ENCODE measurements around the gene ZNF319. TPM values are rescaled to one million over a fixed set of nuclear protein-coding genes. Genes with fewer than 3 reads are reported as not detected.

The ZNF319 gene
- total and polyA plus RNA-seq, 4 experiments from 2014 or later: 2.3 to 20.5 (median 18.1) TPM

GRCh38 chr16:57994778-57995177 lies 5.7 kb downstream of the ZNF319 start:
- peaks cover 28 to 65% (median 44%) of the 10 kb centered on the region in 4 donors for H3K4me1 Mint-ChIP-seq
- intact Hi-C loops (cut with micrococcal nuclease): no loop called here
- Histone ChIP-seq H3K4me3 (ENCODE audit: low read length in 2 of 2) (no peak overlapping the region), H3K27me3 (ENCODE audit: insufficient read depth, low read length) (no peaks in the 10 kb centered on the region), H3K9me3 (ENCODE audit: control insufficient read depth in 1 of 2, low read length in 2 of 2) (no peaks in the 10 kb centered on the region), H3K27ac (ENCODE audit: low read depth, low read length) (peak overlapping the region; percentile 41), H3K4me1 (ENCODE audit: insufficient read depth, low read length) (peaks cover 69% of the 10 kb centered on the region), H3K36me3 (ENCODE audit: insufficient read depth, low read length) (peaks cover 19% of the 10 kb centered on the region)
- peak overlapping the region; percentile 41 to 89 (median 84) for H3K27ac Mint-ChIP-seq
- peak; percentile 26 to 62 (median 36) for DNase-seq
- peaks cover 0 to 3% (median 0%) of the 10 kb centered on the region in 8 donors for H3K9me3 Mint-ChIP-seq
- ChIA-PET CTCF (ENCODE audit: partially characterized antibody) (no interaction called here), POLR2A (ENCODE audit: partially characterized antibody) (interaction anchor here (1.3 kb wide), 1 partner anchor 135 kb away, joined by 4 read pairs; the partner anchor contains the start of gene CFAP20)
- H3K36me3 Mint-ChIP-seq: peaks cover 14 to 43% of the 10 kb centered on the region in 2 donors
- H3K4me3 Mint-ChIP-seq: peak overlapping the region in 7 of 8 donors; percentile 21 to 64 (median 46)
- no peaks in the 10 kb centered on the region for H3K27me3 Mint-ChIP-seq

DNA sequence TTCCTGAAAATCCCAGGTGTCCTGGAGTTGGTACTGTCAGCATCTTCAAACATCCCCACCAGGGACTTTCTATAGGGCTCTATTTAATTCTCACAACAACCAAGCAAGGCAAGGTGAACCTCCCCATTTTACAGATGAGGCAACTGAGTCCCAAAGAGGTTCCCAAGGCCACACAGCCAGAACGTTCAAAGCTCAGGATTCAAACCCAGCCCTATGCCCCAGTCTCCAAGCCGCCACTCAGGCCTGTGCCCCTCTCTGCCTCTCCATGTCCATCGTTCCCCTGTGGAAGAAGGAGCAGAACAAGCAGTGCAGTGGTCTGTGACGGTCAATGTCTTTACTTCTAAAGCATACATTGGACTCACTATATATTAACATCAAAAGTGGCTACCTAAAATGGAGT lies 6.1 kb downstream of the ZNF319 start:
- CTCF ChIA-PET (ENCODE audit: partially characterized antibody): no interaction called here
- Mint-ChIP-seq H3K4me1 (peaks cover 27 to 64% (median 42%) of the 10 kb centered on the region in 4 donors), H3K4me3 (peak overlapping the region in 3 of 8 donors; percentile 21 to 64 (median 50)), H3K27me3 (no peaks in the 10 kb centered on the region), H3K36me3 (peaks cover 14 to 41% of the 10 kb centered on the region in 2 donors), H3K9me3 (peaks cover 0 to 3% (median 0%) of the 10 kb centered on the region in 8 donors), H3K27ac (peak overlapping the region; percentile 41 to 89 (median 84))
- H3K36me3 ChIP-seq (ENCODE audit: insufficient read depth, low read length): peaks cover 19% of the 10 kb centered on the region
- intact Hi-C loops (cut with micrococcal nuclease): no loop called here
- no peak for DNase-seq
- peak overlapping the region; percentile 41 for H3K27ac ChIP-seq (ENCODE audit: low read depth, low read length)
- H3K4me1 ChIP-seq (ENCODE audit: insufficient read depth, low read length): peaks cover 65% of the 10 kb centered on the region
- POLR2A ChIA-PET (ENCODE audit: partially characterized antibody): no interaction called here
- H3K4me3 ChIP-seq (ENCODE audit: low read length in 2 of 2): no peak overlapping the region
- H3K27me3 ChIP-seq (ENCODE audit: insufficient read depth, low read length): no peaks in the 10 kb centered on the region
- no peaks in the 10 kb centered on the region for H3K9me3 ChIP-seq (ENCODE audit: control insufficient read depth in 1 of 2, low read length in 2 of 2)

- H3K4me1 Mint-ChIP-seq: peaks cover 22 to 60% (median 37%) of the 10 kb centered on the region in 4 donors
- CTCF ChIA-PET (ENCODE audit: partially characterized antibody): no interaction called here
- no peaks in the 10 kb centered on the region for H3K9me3 Mint-ChIP-seq
- Histone ChIP-seq H3K9me3 (ENCODE audit: control insufficient read depth in 1 of 2, low read length in 2 of 2) (no peaks in the 10 kb centered on the region), H3K36me3 (ENCODE audit: insufficient read depth, low read length) (peaks cover 19% of the 10 kb centered on the region), H3K4me1 (ENCODE audit: insufficient read depth, low read length) (peaks cover 60% of the 10 kb centered on the region), H3K4me3 (ENCODE audit: low read length in 2 of 2) (no peak overlapping the region), H3K27me3 (ENCODE audit: insufficient read depth, low read length) (no peaks in the 10 kb centered on the region), H3K27ac (ENCODE audit: low read depth, low read length) (no peak overlapping the region)
- POLR2A ChIA-PET (ENCODE audit: partially characterized antibody): no interaction called here
- H3K27ac Mint-ChIP-seq: no peak overlapping the region
- intact Hi-C loops (cut with micrococcal nuclease): no loop called here
- no peak for DNase-seq
- no peaks in the 10 kb centered on the region for H3K27me3 Mint-ChIP-seq
- H3K36me3 Mint-ChIP-seq: peaks cover 14 to 37% of the 10 kb centered on the region in 2 donors
- H3K4me3 Mint-ChIP-seq: no peak overlapping the region
Measured at GRCh38 chr16:57993897-57994296, 6.6 kb downstream of the ZNF319 start.

DNA sequence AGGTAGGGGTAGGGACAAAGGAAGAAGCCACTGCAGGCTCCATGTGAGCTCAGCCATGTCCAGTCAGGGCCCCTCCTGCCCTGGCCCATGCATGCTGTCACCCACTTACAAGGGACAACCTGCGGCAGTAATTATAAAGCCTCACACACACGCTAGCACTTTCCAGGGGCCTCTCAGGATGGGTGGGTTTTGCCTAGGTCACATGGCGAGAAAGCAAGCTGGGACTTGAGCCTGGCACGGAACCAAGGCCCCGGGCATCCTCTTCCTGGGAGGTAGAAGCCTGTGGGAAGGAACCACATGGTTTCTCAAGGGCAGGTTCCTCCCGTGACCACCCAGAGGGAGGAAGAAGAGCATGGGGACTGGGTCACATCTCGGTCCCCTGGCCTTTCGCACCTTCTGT lies 7.0 kb downstream of the ZNF319 start:
- intact Hi-C loops (cut with micrococcal nuclease): no loop called here
- Mint-ChIP-seq H3K36me3 (peaks cover 11 to 32% of the 10 kb centered on the region in 2 donors), H3K4me3 (peak overlapping the region in 1 of 8 donors; percentile 17), H3K9me3 (no peaks in the 10 kb centered on the region), H3K27me3 (no peaks in the 10 kb centered on the region), H3K4me1 (peaks cover 18 to 55% (median 33%) of the 10 kb centered on the region in 4 donors), H3K27ac (peak overlapping the region in 3 of 7 donors; percentile 29 to 60 (median 52))
- Histone ChIP-seq H3K4me1 (ENCODE audit: insufficient read depth, low read length) (peaks cover 55% of the 10 kb centered on the region), H3K27ac (ENCODE audit: low read depth, low read length) (no peak overlapping the region), H3K27me3 (ENCODE audit: insufficient read depth, low read length) (no peaks in the 10 kb centered on the region), H3K36me3 (ENCODE audit: insufficient read depth, low read length) (peaks cover 19% of the 10 kb centered on the region), H3K4me3 (ENCODE audit: low read length in 2 of 2) (no peak overlapping the region), H3K9me3 (ENCODE audit: control insufficient read depth in 1 of 2, low read length in 2 of 2) (no peaks in the 10 kb centered on the region)
- no peak for DNase-seq
- CTCF ChIA-PET (ENCODE audit: partially characterized antibody): interaction anchor here (1.5 kb wide), 1 partner anchor 88 kb away, joined by 3 read pairs; no protein-coding TSS in a partner anchor
- POLR2A ChIA-PET (ENCODE audit: partially characterized antibody): interaction anchor here (1.9 kb wide), 1 partner anchor 7 kb away, joined by 5 read pairs; the partner anchor contains the start of genes USB1 and ZNF319

GRCh38 chr16:57992084-57992483 lies 8.4 kb downstream of the ZNF319 start:
- no peak overlapping the region for H3K27ac ChIP-seq (ENCODE audit: low read depth, low read length)
- CTCF ChIA-PET (ENCODE audit: partially characterized antibody): interaction anchor here (1.2 to 1.6 kb wide), 3 partner anchors 9 to 86 kb away, joined by 3 to 5 read pairs (median 4); partner anchors contain the start of gene USB1
- peaks cover 9 to 41% (median 25%) of the 10 kb centered on the region in 4 donors for H3K4me1 Mint-ChIP-seq
- intact Hi-C loops (cut with micrococcal nuclease): no loop called here
- no peak for DNase-seq
- peaks cover 12% of the 10 kb centered on the region for H3K36me3 ChIP-seq (ENCODE audit: insufficient read depth, low read length)
- peaks cover 42% of the 10 kb centered on the region for H3K4me1 ChIP-seq (ENCODE audit: insufficient read depth, low read length)
- peaks cover 7 to 23% of the 10 kb centered on the region in 2 donors for H3K36me3 Mint-ChIP-seq
- no peak overlapping the region for H3K4me3 Mint-ChIP-seq
- no peaks in the 10 kb centered on the region for H3K9me3 Mint-ChIP-seq
- H3K27me3 Mint-ChIP-seq: no peaks in the 10 kb centered on the region
- H3K9me3 ChIP-seq (ENCODE audit: control insufficient read depth in 1 of 2, low read length in 2 of 2): no peaks in the 10 kb centered on the region
- POLR2A ChIA-PET (ENCODE audit: partially characterized antibody): interaction anchor here (1.9 kb wide), 1 partner anchor 9 kb away, joined by 5 read pairs; the partner anchor contains the start of genes USB1 and ZNF319
- H3K4me3 ChIP-seq (ENCODE audit: low read length in 2 of 2): no peak overlapping the region
- H3K27ac Mint-ChIP-seq: peak overlapping the region in 5 of 7 donors; percentile 60 to 85 (median 70)
- H3K27me3 ChIP-seq (ENCODE audit: insufficient read depth, low read length): no peaks in the 10 kb centered on the region

- intact Hi-C loops (cut with micrococcal nuclease): no loop called here
- H3K4me1 ChIP-seq (ENCODE audit: insufficient read depth, low read length): peaks cover 37% of the 10 kb centered on the region
- H3K27ac ChIP-seq (ENCODE audit: low read depth, low read length): no peak overlapping the region
- peaks cover 7 to 22% of the 10 kb centered on the region in 2 donors for H3K36me3 Mint-ChIP-seq
- DNase-seq: no peak
- peak overlapping the region in 4 of 7 donors; percentile 2 to 70 (median 42) for H3K27ac Mint-ChIP-seq
- H3K27me3 Mint-ChIP-seq: no peaks in the 10 kb centered on the region
- H3K9me3 Mint-ChIP-seq: no peaks in the 10 kb centered on the region
- H3K36me3 ChIP-seq (ENCODE audit: insufficient read depth, low read length): peaks cover 7% of the 10 kb centered on the region
- H3K4me3 ChIP-seq (ENCODE audit: low read length in 2 of 2): no peak overlapping the region
- ChIA-PET CTCF (ENCODE audit: partially characterized antibody) (interaction anchor here (1.2 to 1.6 kb wide), 3 partner anchors 10 to 86 kb away, joined by 3 to 5 read pairs (median 4); partner anchors contain the start of gene USB1), POLR2A (ENCODE audit: partially characterized antibody) (interaction anchor here (1.9 kb wide), 1 partner anchor 9 kb away, joined by 5 read pairs; the partner anchor contains the start of genes USB1 and ZNF319)
- no peaks in the 10 kb centered on the region for H3K27me3 ChIP-seq (ENCODE audit: insufficient read depth, low read length)
- H3K9me3 ChIP-seq (ENCODE audit: control insufficient read depth in 1 of 2, low read length in 2 of 2): no peaks in the 10 kb centered on the region
- peaks cover 9 to 39% (median 23%) of the 10 kb centered on the region in 4 donors for H3K4me1 Mint-ChIP-seq
- no peak overlapping the region for H3K4me3 Mint-ChIP-seq
Measured at GRCh38 chr16:57991551-57992059, 8.9 kb downstream of the ZNF319 start.

DNA sequence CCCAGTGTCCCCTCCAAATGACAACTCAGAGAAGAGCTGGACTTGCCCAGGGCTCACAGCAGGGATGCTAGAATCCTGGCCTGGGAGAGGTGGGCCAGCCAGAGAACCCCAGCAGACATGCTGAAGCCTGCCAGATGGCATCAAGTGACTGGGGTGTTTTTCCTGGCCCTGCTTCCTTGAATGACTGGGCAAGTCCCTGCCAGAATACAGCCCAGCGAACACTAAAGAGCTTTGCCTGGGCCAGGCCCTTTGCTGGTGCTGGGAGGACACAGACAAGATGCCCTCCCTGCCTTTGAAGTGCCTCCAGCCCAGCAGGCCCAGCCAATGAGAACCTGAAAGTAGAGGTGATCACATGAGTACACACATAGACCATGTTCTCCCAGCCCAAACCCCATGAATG lies 11.5 kb downstream of the ZNF319 start:
- H3K9me3 ChIP-seq (ENCODE audit: control insufficient read depth in 1 of 2, low read length in 2 of 2): no peaks in the 10 kb centered on the region
- intact Hi-C loops (cut with micrococcal nuclease): no loop called here
- Mint-ChIP-seq H3K4me3 (no peak overlapping the region), H3K4me1 (peaks cover 7 to 39% (median 22%) of the 10 kb centered on the region in 4 donors), H3K27ac (peak overlapping the region in 5 of 7 donors; percentile 47 to 78 (median 66)), H3K27me3 (no peaks in the 10 kb centered on the region), H3K9me3 (no peaks in the 10 kb centered on the region), H3K36me3 (peaks cover 0 to 5% of the 10 kb centered on the region in 2 donors)
- H3K4me3 ChIP-seq (ENCODE audit: low read length in 2 of 2): no peak overlapping the region
- H3K4me1 ChIP-seq (ENCODE audit: insufficient read depth, low read length): peaks cover 24% of the 10 kb centered on the region
- no peak for DNase-seq
- H3K36me3 ChIP-seq (ENCODE audit: insufficient read depth, low read length): no peaks in the 10 kb centered on the region
- ChIA-PET CTCF (ENCODE audit: partially characterized antibody) (no interaction called here), POLR2A (ENCODE audit: partially characterized antibody) (interaction anchor here (1.3 to 7.6 kb wide), 2 partner anchors 10 to 254 kb away, joined by 4 to 83 read pairs; partner anchors contain the start of genes USB1 and ZNF319)
- H3K27ac ChIP-seq (ENCODE audit: low read depth, low read length): no peak overlapping the region
- H3K27me3 ChIP-seq (ENCODE audit: insufficient read depth, low read length): no peaks in the 10 kb centered on the region

Data from CD4-positive, alpha-beta memory T cell (primary cell).